T-helper 17 cell (primary cell): ENCODE measurements around the gene SNTG2. TPM values are rescaled to one million over a fixed set of nuclear protein-coding genes. Genes with fewer than 3 reads are reported as not detected.

Experiments
- ATAC-seq: fragments of 150-1000 bp; cut with Tn5 transposase; 2 replicates; pipeline ENCODE4 v1.10.0; 2021; ENCODE audit warnings: mild to moderate bottlenecking, moderate library complexity
- DNase-seq, 3 donors: peaks; one replicate each; pipeline versions ENCODE4 v3.0.0 to v3.0.0-alpha.2; 2020 to 2021
- H3K9me3 ChIP-seq: one replicate; pipeline ENCODE4 v1.7.0; 2013; ENCODE audit warnings: low read length, mild to moderate bottlenecking; ENCODE audit not compliant: control insufficient read depth, poor library complexity, severe bottlenecking
- H3K27ac Mint-ChIP-seq: one replicate; pipeline ENCODE4 v1.8.0; 2022; ENCODE audit warnings: mild to moderate bottlenecking, moderate library complexity, mixed read lengths
- H3K27me3 Mint-ChIP-seq: one replicate; pipeline ENCODE4 v1.8.0; 2022; ENCODE audit warnings: mixed read lengths
- H3K36me3 Mint-ChIP-seq: one replicate; pipeline ENCODE4 v1.8.0; 2022; ENCODE audit warnings: low read depth, mixed read lengths
- H3K4me1 Mint-ChIP-seq: one replicate; pipeline ENCODE4 v1.8.0; 2022; ENCODE audit warnings: mild to moderate bottlenecking, mixed read lengths
- H3K4me3 Mint-ChIP-seq: one replicate; pipeline ENCODE4 v1.8.0; 2022; ENCODE audit warnings: mild to moderate bottlenecking, moderate library complexity, mixed read lengths
- total RNA-seq, 4 donors: library from RNA in 2 of 4; stranded (reverse) in 2 of 4; gene quantifications; one replicate each; pipeline ENCODE4 v1.2.3 and lab custom pipeline; 2022 to 2026

SNTG2 gene
- total RNA-seq, 2 donors from 2014 or later: 2.0 to 6.3 TPM

- Mint-ChIP-seq H3K27me3 (peaks cover 18% of the 10 kb centered on the region), H3K4me3 (no peak overlapping the region), H3K4me1 (peaks cover 2% of the 10 kb centered on the region), H3K36me3 (peaks cover 6% of the 10 kb centered on the region), H3K27ac (no peak overlapping the region)
- no peak for DNase-seq
- no peak for ATAC-seq
- H3K9me3 ChIP-seq: no peaks in the 10 kb centered on the region
These were observed 31.0 kb upstream of the SNTG2 start for GRCh38 chr2:919672-920071.

GRCh38 chr2:920573-920972 is 30.1 kb upstream of the SNTG2 start:
- Mint-ChIP-seq H3K4me1 (peaks cover 2% of the 10 kb centered on the region), H3K36me3 (peaks cover 7% of the 10 kb centered on the region), H3K27me3 (peaks cover 27% of the 10 kb centered on the region), H3K27ac (no peak overlapping the region), H3K4me3 (no peak overlapping the region)
- ATAC-seq (no peak), DNase-seq (no peak)
- no peaks in the 10 kb centered on the region for H3K9me3 ChIP-seq

GRCh38 chr2:920999-921398 is 29.6 kb upstream of the SNTG2 start:
- no peaks in the 10 kb centered on the region for H3K9me3 ChIP-seq
- no peak overlapping the region for H3K4me3 Mint-ChIP-seq
- no peak for ATAC-seq
- H3K27ac Mint-ChIP-seq: no peak overlapping the region
- peaks cover 7% of the 10 kb centered on the region for H3K36me3 Mint-ChIP-seq
- no peak for DNase-seq
- H3K27me3 Mint-ChIP-seq: peaks cover 31% of the 10 kb centered on the region
- peaks cover 2% of the 10 kb centered on the region for H3K4me1 Mint-ChIP-seq

GRCh38 chr2:922185-922584 is 28.5 kb upstream of the SNTG2 start:
- DNase-seq (no peak), ATAC-seq (no peak)
- Mint-ChIP-seq H3K27me3 (peaks cover 33% of the 10 kb centered on the region), H3K4me1 (peaks cover 2% of the 10 kb centered on the region), H3K27ac (no peak overlapping the region), H3K4me3 (no peak overlapping the region), H3K36me3 (peaks cover 7% of the 10 kb centered on the region)
- H3K9me3 ChIP-seq: no peaks in the 10 kb centered on the region

GRCh38 chr2:923832-924601 is 26.6 kb upstream of the SNTG2 start:
- peaks cover 28% of the 10 kb centered on the region for H3K27me3 Mint-ChIP-seq
- ATAC-seq (no peak), DNase-seq (no peak)
- no peak overlapping the region for H3K27ac Mint-ChIP-seq
- peaks cover 7% of the 10 kb centered on the region for H3K36me3 Mint-ChIP-seq
- no peaks in the 10 kb centered on the region for H3K9me3 ChIP-seq
- peaks cover 5% of the 10 kb centered on the region for H3K4me1 Mint-ChIP-seq
- no peak overlapping the region for H3K4me3 Mint-ChIP-seq

- Mint-ChIP-seq H3K27me3 (peaks cover 28% of the 10 kb centered on the region), H3K4me1 (peaks cover 5% of the 10 kb centered on the region), H3K36me3 (peaks cover 7% of the 10 kb centered on the region), H3K4me3 (no peak overlapping the region), H3K27ac (no peak overlapping the region)
- no peak for DNase-seq
- no peaks in the 10 kb centered on the region for H3K9me3 ChIP-seq
- no peak for ATAC-seq
These were observed 25.9 kb upstream of the SNTG2 start for GRCh38 chr2:924701-925100.

GRCh38 chr2:925309-925708 is 25.3 kb upstream of the SNTG2 start:
- no peak for ATAC-seq
- H3K4me3 Mint-ChIP-seq: no peak overlapping the region
- H3K36me3 Mint-ChIP-seq: peaks cover 7% of the 10 kb centered on the region
- peaks cover 6% of the 10 kb centered on the region for H3K4me1 Mint-ChIP-seq
- no peaks in the 10 kb centered on the region for H3K9me3 ChIP-seq
- H3K27me3 Mint-ChIP-seq: peaks cover 28% of the 10 kb centered on the region
- DNase-seq: no peak
- H3K27ac Mint-ChIP-seq: no peak overlapping the region

- peaks cover 7% of the 10 kb centered on the region for H3K4me1 Mint-ChIP-seq
- H3K27ac Mint-ChIP-seq: no peak overlapping the region
- DNase-seq (no peak), ATAC-seq (no peak)
- H3K36me3 Mint-ChIP-seq: peaks cover 7% of the 10 kb centered on the region
- H3K4me3 Mint-ChIP-seq: no peak overlapping the region
- no peaks in the 10 kb centered on the region for H3K9me3 ChIP-seq
- H3K27me3 Mint-ChIP-seq: peaks cover 28% of the 10 kb centered on the region
These were observed 24.9 kb upstream of the SNTG2 start for GRCh38 chr2:925711-926110.

GRCh38 chr2:926259-926793 is 24.3 kb upstream of the SNTG2 start:
- Mint-ChIP-seq H3K4me3 (no peak overlapping the region), H3K36me3 (peaks cover 7% of the 10 kb centered on the region), H3K27me3 (peaks cover 28% of the 10 kb centered on the region), H3K4me1 (peaks cover 7% of the 10 kb centered on the region), H3K27ac (no peak overlapping the region)
- ATAC-seq: no peak
- no peaks in the 10 kb centered on the region for H3K9me3 ChIP-seq
- no peak for DNase-seq

GRCh38 chr2:926896-927295 is 23.8 kb upstream of the SNTG2 start:
- Mint-ChIP-seq H3K4me1 (peaks cover 7% of the 10 kb centered on the region), H3K27me3 (peaks cover 28% of the 10 kb centered on the region)

GRCh38 chr2:929011-929735 is 21.5 kb upstream of the SNTG2 start:
- DNase-seq: no peak
- peaks cover 5% of the 10 kb centered on the region for H3K4me1 Mint-ChIP-seq
- H3K27me3 Mint-ChIP-seq: peaks cover 25% of the 10 kb centered on the region
- no peak for ATAC-seq
- H3K9me3 ChIP-seq: no peaks in the 10 kb centered on the region
- no peak overlapping the region for H3K4me3 Mint-ChIP-seq
- H3K27ac Mint-ChIP-seq: no peak overlapping the region
- H3K36me3 Mint-ChIP-seq: peaks cover 6% of the 10 kb centered on the region

More at GRCh38 chr2:926896-927295, 23.8 kb upstream of the SNTG2 start:
- H3K9me3 ChIP-seq: no peaks in the 10 kb centered on the region
- peaks cover 7% of the 10 kb centered on the region for H3K36me3 Mint-ChIP-seq
- no peak overlapping the region for H3K27ac Mint-ChIP-seq
- DNase-seq (no peak), ATAC-seq (no peak)
- no peak overlapping the region for H3K4me3 Mint-ChIP-seq

- Mint-ChIP-seq H3K36me3 (no peaks in the 10 kb centered on the region), H3K4me3 (no peak overlapping the region), H3K27ac (no peak overlapping the region), H3K27me3 (peaks cover 17% of the 10 kb centered on the region), H3K4me1 (peaks cover 4% of the 10 kb centered on the region)
- no peak for ATAC-seq
- no peaks in the 10 kb centered on the region for H3K9me3 ChIP-seq
- DNase-seq: no peak
These were observed 20.7 kb upstream of the SNTG2 start for GRCh38 chr2:929925-930324.

- ATAC-seq (no peak), DNase-seq (no peak)
- peaks cover 4% of the 10 kb centered on the region for H3K4me1 Mint-ChIP-seq
- H3K27me3 Mint-ChIP-seq: peaks cover 7% of the 10 kb centered on the region
- H3K27ac Mint-ChIP-seq: no peak overlapping the region
- no peak overlapping the region for H3K4me3 Mint-ChIP-seq
- H3K9me3 ChIP-seq: no peaks in the 10 kb centered on the region
- no peaks in the 10 kb centered on the region for H3K36me3 Mint-ChIP-seq
These were observed 19.7 kb upstream of the SNTG2 start for GRCh38 chr2:930935-931334.
